ENCODE data around the gene CDH6. TPM values are rescaled to one million over a fixed set of nuclear protein-coding genes. Genes with fewer than 3 reads are reported as not detected.

The CDH6 gene
- total and polyA plus RNA-seq, 2 of the 4 experiments (the other 2 are of a cell fraction): 72.2 to 232 TPM

- Histone ChIP-seq H3K9me3 (ENCODE audit: control insufficient read depth, insufficient read depth, low read length) (no peaks in the 10 kb centered on the region), H3K4me1 (ENCODE audit: control insufficient read depth, insufficient read depth, low read length) (peaks cover 2% of the 10 kb centered on the region; the same call in 1 of the 2 replicates), H3K18ac (ENCODE audit: low read depth, low read length) (no peak overlapping the region), H3K14ac (replicated peaks; ENCODE audit: low read depth, low read length) (no peak overlapping the region), H2BK15ac (ENCODE audit: low read depth, low read length) (no peak overlapping the region), H4K5ac (ENCODE audit: low read depth, low read length) (no peak overlapping the region), H3K27ac (ENCODE audit: insufficient read depth, low read length) (no peak overlapping the region), H3K9me1 (ENCODE audit: insufficient read depth, low read length) (no peaks in the 10 kb centered on the region), H3K27me3 (ENCODE audit: control insufficient read depth, insufficient read depth, low read length) (no peaks in the 10 kb centered on the region), H2BK120ac (ENCODE audit: low read depth, low read length) (no peak overlapping the region), H3K9ac (ENCODE audit: low read depth, low read length) (no peak overlapping the region), H3K4ac (ENCODE audit: low read depth, low read length) (no peak overlapping the region), H3K4me2 (ENCODE audit: low read depth, low read length) (no peak overlapping the region), H2AFZ (replicated peaks; ENCODE audit: low read length, poor library complexity) (no peak overlapping the region), H4K20me1 (ENCODE audit: insufficient read depth, low read length) (no peaks in the 10 kb centered on the region), H3K56ac (ENCODE audit: extremely low read depth, insufficient read depth, low read length) (no peak overlapping the region), H2BK20ac (ENCODE audit: low read depth, low read length) (no peak overlapping the region), H3K4me3 (ENCODE audit: insufficient read depth, low read depth, low read length) (no peak overlapping the region), H3K36me3 (ENCODE audit: control insufficient read depth, insufficient read depth, low read length) (no peaks in the 10 kb centered on the region), H2BK5ac (ENCODE audit: low read depth, low read length, poor library complexity, severe bottlenecking) (no peak overlapping the region), H3K79me1 (ENCODE audit: low read depth in 1 of 2, low read length in 2 of 2) (no peaks in the 10 kb centered on the region), H3K23ac (ENCODE audit: low read depth, low read length) (no peak overlapping the region), H4K8ac (ENCODE audit: low read depth in 2 of 2, low read length in 2 of 2) (no peak overlapping the region), H4K91ac (ENCODE audit: insufficient read depth, low read depth, low read length) (no peak overlapping the region), H2AK9ac (replicated peaks; ENCODE audit: low read depth, low read length, poor library complexity) (no peak overlapping the region), H2AK5ac (ENCODE audit: low read depth, low read length) (no peak overlapping the region)
- dilution Hi-C loops (cut with HindIII; ENCODE audit: low sequenced_read_pairs, unreplicated experiment): no loop called here
- no TSS peak for BruUV-seq (replicated peaks)
- no peak for ATAC-seq (ENCODE audit: low read depth)
- ChIA-PET POLR2A (ENCODE audit: unreplicated experiment) (no interaction called here), CTCF (interaction anchor here (0.6 to 2.0 kb wide), 4 partner anchors 10 to 347 kb away, joined by 3 to 8 read pairs (median 4); no protein-coding TSS in a partner anchor)
- in situ Hi-C loops (cut with MboI; ENCODE audit: low sequenced_read_pairs): no loop called here
- DNase-seq: no peak
- TF ChIP-seq SMC3 (IDR thresholded peaks at IDR 0.05; ENCODE audit: low read depth, low read length): no peak
- TF ChIP-seq ELK1 (IDR thresholded peaks at IDR 0.05; ENCODE audit: borderline replicate concordance, low read depth, low read length): no peak
- TF ChIP-seq USF2 (IDR thresholded peaks at IDR 0.05; ENCODE audit: low read depth, low read length): no peak
- TF ChIP-seq MAZ (IDR thresholded peaks at IDR 0.05; ENCODE audit: borderline replicate concordance, low read depth, low read length): no peak
- no peak for TF ChIP-seq CEBPB (IDR thresholded peaks at IDR 0.05; ENCODE audit: low read depth, low read length)
- TF ChIP-seq POLR2A (IDR thresholded peaks at IDR 0.05; ENCODE audit: low read depth, low read length): no peak
- no peak for TF ChIP-seq RAD21 (IDR thresholded peaks at IDR 0.05; ENCODE audit: low read length)
- TF ChIP-seq RCOR1 (IDR thresholded peaks at IDR 0.05; ENCODE audit: insufficient replicate concordance, low read length): no peak
- TF ChIP-seq MAFK (IDR thresholded peaks at IDR 0.05; ENCODE audit: low read depth, low read length): no peak
- TF ChIP-seq BHLHE40 (IDR thresholded peaks at IDR 0.05; ENCODE audit: low read depth, low read length): no peak
- no peak for TF ChIP-seq MXI1 (IDR thresholded peaks at IDR 0.05; ENCODE audit: borderline replicate concordance, low read depth, low read length)
- no peak for TF ChIP-seq RFX5 (IDR thresholded peaks at IDR 0.05; ENCODE audit: low read depth, low read length)
- TF ChIP-seq NFE2L2 (IDR thresholded peaks at IDR 0.05; ENCODE audit: low read depth, low read length): no peak
- TF ChIP-seq CHD1 (IDR thresholded peaks at IDR 0.05; ENCODE audit: low read depth, low read length): no peak
- no peak for TF ChIP-seq FOS (IDR thresholded peaks at IDR 0.05; ENCODE audit: low read depth, low read length)
- TF ChIP-seq CTCF (conservative IDR thresholded peaks at IDR 0.05; ENCODE audit: low read depth, low read length): no peak
- intact Hi-C loops (cut with micrococcal nuclease): no loop called here
Observed at GRCh38 chr5:31172881-31173280, 20.6 kb upstream of the CDH6 start.

Measured in IMR-90 (cell line).